Measurements from ENCODE around the gene ACTN3.
"Not testable (repeated sequence)": the region's sequence is repeated elsewhere in the genome, so short reads cannot be mapped to it uniquely, and the experiment has no call there.

Gene ACTN3

DNA sequence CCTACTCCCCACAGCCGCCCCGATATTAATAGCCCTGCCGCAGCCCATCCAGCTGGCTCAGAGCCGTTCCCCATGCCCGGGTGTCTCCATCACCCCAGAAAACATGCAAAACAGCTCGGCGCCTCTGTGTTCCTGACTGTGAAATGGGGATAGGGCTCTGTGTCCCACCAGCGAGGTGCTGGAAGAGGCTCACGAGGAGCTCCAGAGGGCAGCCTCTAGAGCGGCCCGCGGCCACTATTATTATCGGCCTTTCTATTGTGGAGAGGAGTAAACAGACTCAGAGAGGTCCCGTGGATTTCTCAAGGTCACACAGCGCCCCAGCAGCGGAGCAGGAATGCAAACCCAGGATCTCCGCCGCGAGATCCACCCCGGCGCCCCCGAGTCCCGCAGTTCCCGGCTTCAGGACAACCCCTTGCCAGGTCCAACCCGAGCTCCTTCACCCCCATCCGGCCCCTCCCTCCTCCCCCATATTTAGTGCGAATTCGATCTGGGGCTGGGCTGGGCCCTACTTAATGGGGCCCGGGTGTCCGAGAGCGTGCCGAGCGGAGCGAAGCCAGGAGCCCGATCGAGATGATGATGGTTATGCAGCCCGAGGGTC lies at the start of gene ACTN3:
Gene ACTN3, plus strand, starts transcription at position 536 of the 598 bp plus-strand sequence. Its CDS starts 35 bp downstream, at position 571.
- peak; percentile 17 for DNase-seq

DNA sequence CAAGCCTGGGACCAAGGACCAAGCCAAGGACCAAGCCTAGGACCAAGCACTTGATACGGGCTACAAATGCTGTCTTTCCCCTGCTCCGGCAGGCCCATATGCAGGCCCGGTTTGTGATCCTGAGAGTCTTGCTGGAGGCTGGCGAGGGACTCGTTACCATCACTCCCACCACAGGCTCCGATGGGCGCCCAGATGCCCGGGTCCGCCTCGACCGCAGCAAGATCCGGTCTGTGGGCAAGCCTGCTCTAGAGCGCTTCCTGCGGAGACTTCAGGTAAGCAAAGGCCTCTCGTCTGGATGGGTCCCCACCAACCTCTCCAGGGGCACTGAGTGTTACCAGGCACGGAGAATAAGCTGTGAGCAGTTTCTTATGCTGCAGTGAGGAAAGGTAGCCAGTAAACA lies 49.5 kb upstream of the ACTN3 start:
- no peak for DNase-seq

DNA sequence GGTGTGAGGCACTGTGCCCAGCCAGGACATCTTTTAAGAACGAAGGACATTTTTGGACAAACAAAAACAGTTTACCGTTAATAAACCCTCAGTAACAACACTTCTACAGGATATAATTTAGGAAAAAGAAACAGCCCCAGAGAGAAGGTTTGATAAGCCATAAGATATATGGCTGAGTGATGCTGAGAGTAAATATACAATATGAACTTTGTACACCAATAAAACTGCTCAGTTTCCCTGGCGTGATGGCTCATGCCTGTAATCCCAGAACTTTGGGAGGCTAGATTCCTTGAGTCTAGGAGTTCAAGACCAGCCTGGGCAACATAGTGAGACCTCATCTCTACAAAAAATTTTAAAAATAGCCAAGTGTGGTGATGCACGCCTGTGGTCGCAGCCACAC lies 48.2 kb upstream of the ACTN3 start:
- no peak for DNase-seq

DNA sequence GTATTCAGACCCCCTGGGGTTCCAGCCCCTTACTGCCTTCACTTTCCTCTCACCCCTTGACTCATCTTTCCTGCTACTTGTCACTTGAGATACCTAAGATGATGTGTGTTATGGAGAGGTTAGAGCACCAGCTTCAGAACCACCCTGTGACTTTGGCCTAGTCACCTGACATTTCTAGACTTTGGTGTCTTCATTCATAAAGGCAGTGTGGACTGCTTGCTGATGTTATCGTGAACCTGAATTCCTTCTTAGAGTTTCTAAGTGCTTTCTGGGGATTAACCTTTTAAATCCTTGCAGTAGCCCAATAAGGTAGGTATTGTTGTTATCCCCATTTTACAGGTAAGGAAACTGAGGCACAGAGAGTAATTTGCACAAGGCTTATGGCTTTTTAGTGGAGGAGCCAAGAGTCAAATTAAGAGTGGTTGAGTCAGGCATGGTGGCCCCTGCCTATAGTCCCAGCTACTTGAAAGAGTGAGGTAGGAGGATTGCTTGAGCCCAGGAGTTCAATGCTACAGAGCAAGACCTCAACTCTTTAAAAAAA lies 41.4 kb upstream of the ACTN3 start:
- DNase-seq = no peak

DNA sequence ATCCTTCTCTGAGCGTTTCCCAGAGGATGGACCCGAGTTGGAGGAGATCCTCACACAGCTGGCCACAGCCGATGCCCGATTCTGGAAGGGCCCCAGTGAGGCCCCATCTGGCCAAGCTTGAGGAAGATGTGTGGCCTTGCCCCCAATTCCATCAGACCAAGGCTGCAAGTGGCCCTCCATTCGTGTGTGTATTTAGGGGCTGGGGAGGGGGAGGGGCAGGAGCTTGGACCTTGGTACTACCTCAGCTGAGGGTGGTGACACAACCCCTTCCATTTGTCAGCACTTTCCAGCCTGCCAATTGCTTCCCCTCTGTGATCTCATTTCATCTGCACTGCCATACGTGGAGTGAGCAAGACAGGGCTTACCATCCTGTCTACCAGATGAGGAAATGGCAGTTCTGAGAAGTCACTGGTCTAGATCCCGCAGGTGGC lies 37.6 kb upstream of the ACTN3 start:
- no peak for DNase-seq

DNA sequence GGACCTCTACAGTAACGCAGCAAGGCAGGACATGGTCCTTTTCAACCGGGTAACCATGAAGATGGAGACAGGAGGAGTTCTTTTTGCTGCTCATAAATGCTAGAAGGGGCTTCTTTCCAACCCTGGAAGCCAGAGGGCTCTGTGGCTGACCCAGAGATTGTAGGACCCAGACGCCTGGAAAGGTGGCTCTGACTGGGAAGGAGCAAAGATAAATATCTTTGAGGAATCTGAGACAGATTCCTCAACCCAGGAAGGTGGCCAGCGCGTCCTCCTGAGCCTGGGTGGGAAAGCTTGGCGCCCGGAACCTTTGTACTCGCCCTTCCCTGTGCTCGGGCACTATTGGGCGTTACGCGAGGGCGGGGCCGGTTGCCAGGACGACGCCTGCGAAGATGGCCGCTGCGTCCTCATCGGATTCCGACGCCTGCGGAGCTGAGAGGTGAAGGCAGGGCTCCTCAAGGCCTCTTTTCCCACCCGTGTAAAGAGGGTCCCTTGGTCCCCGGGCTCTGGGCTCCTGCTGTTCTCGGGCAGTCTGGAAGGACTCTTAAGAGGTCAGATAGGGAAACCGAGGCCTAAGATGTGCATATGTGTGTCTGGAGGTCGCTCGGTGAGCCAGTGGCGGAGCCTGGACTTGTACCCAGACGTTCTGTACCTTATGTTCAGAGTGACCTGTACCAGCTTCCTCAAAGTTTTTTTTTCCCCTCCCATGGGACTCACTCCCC lies 36.3 kb upstream of the ACTN3 start, which contains the start of gene BBS1:
Gene BBS1, plus strand, starts transcription at position 365 of the 719 bp plus-strand sequence. Its CDS starts 25 bp downstream, at position 390.
- DNase-seq = peak; percentile 84

DNA sequence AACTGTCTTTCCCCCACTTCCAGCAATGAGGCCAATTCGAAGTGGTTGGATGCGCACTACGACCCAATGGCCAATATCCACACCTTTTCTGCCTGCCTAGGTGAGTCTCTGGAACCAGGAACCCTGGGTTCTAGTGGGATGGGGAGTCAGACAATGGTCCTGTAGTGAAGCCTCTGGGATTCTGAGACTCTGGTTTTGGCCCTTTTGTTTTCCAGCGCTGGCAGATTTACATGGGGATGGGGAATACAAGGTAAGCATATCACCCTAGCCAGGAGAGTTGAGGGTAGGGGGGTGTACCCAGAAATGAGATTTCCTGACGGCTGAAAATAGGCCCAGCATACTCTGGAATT lies 35.7 kb upstream of the ACTN3 start:
- no peak for DNase-seq

DNA sequence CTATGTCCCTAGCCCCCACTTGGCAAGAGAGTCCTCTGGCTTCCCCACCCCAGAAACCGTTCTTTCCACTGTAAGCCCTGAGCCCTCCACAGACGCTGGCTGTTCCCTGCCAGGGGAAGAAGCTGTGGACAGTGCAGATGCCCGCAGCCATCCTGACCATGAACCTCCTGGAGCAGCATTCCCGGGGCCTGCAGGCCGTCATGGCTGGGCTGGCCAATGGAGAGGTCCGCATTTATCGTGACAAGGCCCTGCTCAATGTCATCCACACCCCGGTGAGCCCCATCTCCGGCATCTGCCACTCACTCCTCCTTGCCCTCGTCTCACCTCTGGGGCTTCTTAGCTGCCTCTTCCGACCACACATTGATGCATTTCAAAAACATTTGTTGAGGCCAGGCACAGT lies 23.1 kb upstream of the ACTN3 start:
- DNase-seq = no peak

DNA sequence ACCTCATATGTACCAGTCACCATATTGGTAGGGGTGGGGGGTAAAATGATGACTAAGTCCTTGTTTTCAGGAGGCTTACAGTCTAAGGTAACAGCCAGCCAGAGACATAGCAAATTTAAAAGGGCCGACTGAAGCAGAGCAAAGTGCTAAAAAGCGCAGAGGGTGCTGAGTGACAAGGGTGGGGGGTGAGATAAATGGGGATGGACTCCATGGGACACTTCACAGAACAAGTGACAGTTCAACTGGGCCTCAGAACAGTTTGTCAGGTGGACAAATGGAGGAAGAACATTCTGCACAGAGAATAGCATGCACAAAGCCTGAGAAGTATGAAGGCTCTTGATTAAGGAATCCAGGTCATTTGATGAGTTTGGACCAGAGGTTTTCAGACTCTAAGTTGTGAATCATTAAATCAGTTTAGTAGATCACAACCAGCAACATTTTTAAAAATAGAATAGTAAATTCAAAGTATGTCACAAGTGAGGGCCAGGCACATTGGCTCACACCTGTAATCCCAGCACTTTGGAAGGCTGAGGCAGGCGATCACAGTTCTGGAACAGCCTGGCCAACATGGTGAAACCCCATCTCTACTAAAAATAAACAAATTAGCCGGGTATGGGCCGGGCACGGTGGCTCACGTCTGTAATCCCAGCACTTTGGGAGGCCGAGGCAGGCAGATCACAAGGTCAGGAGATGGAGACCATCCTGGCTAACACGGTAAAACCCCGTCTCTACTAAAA lies 22.2 kb upstream of the ACTN3 start:
- no peak for DNase-seq

DNA sequence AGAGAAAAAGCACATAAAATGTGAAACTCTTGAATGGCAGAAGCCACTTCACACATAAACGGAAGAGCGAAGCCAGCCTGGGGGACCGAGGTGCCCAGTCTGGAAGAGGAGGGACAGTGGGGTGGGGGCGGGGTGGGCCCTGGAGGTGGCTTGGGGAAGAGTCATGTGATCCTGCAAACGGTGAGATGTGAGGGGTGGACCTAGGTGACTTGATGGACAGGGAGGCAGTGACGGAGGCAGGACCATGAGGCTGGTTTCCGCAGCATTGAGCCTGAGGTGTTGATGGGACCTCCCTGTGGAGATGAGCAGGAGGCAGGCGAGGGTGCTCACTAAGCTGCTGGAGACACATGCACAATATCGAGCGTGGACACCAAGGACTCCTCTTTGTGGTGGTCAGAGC lies 17.6 kb upstream of the ACTN3 start:
- DNase-seq = no peak

DNA sequence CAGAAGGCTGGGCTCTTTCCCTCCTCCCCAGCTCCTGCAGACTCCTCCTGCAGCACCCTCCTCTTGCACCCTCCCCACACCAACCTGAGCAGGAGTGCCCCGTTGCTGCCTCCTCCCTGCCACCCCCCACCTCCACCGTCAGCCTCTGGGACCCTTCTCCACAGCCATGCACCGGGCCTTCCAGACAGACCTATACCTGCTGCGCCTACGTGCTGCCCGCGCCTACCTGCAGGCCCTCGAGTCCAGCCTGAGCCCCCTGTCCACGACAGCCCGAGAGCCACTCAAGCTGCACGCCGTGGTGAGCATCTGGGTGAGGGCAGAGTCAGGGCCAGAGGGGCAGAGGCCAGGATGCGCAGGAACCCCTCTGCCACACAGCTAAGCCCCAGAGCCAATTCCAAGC lies 17.0 kb upstream of the ACTN3 start:
- DNase-seq = no peak

DNA sequence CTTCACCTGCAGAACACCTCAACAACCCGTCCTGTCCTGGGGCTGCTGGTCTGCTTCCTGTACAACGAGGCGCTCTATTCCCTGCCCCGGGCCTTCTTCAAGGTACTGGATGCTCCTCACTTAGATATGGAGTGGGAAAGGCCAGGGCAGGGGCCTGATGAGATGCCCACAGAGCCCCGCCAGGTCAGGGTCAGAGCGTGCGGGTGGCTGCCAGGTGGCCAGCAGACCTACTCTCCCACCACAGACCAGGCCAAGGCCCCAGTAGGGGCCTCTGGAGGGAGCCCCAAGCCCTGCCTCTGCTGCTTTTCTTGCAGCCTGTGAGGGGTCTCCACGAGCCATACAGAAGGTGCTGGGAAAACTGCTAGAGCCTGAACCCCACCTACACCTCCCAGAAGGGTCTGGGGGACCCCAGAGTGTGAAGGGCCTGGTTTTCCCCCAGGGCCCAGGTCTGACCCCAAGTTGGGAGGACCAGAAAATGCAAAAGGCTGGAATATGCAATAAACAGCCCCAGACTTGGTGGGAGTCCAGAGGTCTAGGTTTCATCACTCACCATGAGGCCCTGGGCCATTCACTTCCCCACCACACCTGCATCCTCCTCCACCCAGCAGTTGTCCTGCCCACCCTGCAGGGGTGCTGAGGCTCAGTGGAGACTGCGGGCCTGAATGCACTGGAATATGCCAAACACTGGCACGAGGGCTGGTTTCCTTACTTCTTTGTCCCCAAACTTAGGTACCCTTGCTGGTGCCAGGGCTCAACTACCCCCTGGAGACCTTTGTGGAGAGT lies 15.6 kb upstream of the ACTN3 start:
- no peak for DNase-seq

DNA sequence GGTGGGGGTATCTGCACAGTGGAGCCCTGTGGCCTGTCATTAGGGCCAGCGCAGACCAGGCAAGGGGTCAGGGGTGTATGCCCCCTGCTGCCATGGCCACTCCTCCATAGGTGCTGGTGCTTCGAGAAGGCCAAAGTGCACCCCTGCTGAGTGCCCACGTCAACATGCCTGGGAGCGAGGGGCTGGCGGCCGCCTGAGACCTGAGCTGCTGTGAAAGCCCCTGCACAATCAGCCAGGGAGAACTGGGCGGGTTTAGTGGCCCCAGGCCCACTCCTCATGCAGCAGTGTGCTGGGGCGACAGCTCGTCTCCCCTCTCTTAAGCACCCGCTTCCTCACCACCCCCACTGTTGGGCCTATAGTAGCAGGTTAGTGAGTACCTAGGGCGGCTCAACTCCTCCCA lies 14.9 kb upstream of the ACTN3 start:
- DNase-seq = no peak

DNA sequence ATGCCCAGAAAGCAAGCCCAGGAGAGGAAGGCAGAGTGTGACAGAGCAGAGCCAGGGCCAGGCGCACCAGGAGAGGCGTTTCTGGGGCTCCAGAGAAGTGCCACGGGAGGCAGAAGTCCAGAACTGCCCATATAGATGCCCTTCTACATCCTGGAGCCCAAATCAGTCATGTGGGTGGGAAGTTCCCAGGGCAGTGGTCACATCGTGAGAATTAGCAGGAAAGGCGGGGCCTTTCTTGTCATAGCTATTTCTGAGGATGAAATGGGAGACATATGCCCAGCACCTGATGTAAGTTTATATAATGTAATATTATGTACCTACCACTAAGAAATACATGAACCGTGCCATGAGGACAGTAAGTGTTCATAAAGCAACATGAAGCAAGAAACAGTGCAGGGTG lies 13.9 kb upstream of the ACTN3 start:
- DNase-seq = no peak

DNA sequence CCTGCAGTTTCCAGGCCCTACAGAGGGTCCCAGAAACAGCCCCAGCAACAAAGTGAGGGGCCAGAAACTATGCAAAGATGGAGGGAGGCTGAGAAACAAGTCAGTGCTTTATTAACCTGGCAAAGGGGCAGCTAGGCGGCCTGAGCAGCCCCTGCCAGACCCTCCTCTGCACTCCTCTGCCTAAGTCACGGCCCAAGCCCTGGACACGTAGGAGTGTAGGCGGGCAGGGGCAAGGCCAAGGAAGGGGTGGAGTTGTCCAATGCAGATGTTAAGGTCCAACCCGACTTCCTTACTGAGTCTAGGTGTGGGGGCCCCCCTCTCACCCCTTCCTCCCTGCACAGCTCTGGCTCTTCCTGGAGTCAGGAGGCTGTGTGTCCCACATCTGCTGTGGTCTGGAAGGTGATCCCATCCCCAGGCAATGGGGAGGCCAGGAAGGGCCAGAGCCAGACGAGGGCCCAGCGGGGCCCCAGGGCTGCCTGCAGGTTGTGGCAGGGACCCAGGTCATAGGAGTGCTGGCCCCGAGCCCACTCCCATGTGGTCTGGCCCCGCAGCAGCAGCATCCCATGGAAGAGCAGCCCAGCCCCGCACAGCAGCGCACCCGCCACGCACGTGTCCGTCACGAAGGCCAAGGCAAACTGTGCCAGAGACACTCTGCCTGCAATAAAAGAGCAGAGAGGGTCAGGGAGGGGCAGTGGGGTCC lies 7.4 kb upstream of the ACTN3 start:
- no peak for DNase-seq

DNA sequence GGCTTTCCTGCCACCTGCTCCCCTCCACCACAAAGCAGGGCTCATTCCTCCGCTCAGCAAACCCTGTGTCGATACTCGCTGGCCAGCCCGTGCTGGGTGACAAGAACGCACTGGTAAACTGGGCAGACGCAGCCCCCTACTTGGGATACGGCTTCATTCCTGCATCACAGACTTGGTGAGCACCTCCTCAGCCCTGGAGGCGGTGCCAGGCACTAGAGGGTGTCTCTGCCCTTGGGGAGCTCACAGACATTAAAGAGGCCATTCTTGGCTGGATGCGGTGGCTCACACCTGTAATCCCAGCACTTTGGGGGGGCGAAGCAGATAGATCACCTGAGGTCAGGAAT lies 6.9 kb upstream of the ACTN3 start:
- no peak for DNase-seq

DNA sequence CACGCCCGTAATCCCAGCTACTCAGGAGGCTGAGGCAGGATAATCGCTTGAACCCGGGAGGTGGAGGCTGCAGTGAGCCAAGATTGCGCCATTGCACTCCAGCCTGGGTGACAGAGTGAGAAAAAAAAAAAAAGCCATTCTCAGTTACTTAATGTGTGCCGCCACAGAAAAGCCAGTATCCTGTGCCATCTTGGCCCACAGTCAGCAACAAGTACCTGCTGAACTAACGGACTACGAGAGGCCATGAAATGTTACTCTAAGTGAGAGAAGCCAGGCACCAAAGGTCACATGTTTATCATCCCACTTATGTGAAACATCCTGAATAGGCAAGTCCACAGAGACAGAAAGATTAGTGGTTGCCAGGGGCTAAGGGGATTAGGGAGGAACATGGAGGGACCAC lies 6.1 kb upstream of the ACTN3 start:
- not testable (repeated sequence) for DNase-seq

DNA sequence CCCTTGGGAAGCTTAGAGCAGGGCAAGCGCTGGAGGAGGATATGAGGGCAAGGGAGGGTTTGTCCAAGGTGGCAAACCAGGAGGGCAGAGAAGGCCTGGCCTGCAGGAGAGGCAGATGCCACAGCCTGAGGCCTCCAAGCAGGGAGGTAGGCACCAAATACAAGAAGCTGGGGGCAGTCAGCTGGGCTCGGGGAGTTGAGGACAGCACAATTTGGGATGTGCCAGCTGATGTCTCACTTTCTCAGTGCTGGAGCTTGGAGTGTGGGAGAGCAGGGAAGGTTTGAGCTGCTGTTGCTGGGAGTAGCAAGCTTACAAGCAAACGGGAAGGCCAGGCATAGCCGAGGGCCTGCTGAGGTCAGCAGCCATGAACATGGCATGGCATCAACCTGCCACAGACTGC lies 4.8 kb upstream of the ACTN3 start:
- no peak for DNase-seq

DNA sequence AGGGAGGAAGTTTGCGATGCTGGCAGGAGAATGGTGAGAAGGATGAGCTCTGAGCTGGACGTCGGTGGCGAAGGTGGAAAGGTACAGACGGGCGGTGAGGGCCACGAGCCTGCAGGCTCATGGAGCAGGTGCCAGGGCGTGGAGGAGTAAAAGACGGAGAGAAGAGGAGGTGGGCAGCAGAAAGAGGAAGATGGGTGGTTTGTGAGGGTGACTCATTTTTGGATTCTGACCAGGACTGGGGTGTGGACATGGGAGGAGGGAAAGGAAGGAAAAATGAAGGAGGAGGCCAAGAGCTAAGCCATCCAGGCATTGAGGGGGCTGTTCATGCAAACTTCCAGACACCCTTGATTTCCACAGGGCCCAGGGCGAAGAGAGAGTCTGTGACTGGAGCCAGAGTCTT lies 4.3 kb upstream of the ACTN3 start:
- DNase-seq = no peak

DNA sequence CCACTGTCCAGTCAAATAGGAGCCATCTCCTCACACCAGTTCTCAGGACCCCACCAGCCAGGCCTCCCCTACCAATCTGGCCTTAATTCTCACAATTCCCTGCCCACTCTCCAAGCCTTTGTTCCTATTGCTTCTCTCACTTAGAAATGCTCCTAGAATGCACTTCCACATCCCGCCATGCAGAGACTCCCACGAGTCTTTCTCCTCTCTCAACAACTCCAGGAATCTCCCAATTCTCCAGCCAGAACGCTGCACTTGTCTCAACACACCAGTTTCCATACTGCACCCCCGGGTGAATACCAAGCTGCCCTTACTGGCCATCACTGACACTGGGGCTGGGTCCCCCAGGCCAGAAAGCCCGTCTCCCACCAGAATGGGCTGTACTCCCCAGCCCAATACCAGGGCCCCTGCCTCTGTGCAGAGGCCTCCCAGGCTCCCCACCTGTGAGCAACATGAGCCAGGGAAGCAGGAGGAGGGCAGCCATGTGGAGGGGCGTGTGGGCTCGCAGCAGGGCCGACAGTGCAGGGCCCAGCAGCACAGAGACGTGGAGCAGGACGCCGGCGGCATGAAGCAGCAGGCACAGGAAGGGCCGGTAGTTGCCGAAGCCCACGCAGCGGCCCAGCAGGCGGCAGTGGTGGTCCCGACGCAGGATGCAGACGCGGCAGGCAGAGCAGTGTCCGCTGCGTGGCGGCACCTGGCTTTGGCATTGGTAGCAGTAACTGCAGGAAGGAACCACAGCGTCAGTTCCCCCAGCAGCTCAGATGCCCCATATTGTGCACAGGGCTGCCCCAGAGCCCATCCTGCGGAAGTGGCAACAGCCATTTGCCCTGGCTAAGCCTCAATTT lies 3.2 kb upstream of the ACTN3 start:
- DNase-seq = peak; percentile 80

DNA sequence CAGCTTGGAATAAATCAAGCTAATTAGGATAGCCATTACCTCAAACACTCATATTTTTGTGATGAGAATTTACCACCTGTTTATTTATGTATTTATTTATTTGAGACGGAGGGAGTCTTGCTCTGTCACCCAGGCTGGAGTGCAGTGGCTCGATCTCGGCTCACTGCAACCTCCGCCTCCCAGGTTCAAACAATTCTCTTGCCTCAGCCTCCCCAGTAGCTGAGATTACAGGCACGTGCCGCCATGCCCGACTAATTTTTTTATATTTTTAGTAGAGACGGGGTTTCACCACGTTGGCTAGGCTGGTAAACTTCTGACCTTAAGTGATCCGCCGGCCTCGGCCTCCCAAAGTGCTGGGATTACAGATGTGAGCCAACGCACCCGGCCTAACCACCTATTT lies 1.8 kb upstream of the ACTN3 start:
- not testable (repeated sequence) for DNase-seq

Data from CD4-positive, alpha-beta T cell treated with Interleukin-10 for 1 hour (primary cell).